Anterior cingulate cortex (tissue), 58 donors: ENCODE measurements around the gene TLE3.

Experiments
- DNase-seq, 58 donors: peaks; one replicate each; lab custom pipeline; 2025; lab: John Stamatoyannopoulos, UW

The TLE3 gene

DNA sequence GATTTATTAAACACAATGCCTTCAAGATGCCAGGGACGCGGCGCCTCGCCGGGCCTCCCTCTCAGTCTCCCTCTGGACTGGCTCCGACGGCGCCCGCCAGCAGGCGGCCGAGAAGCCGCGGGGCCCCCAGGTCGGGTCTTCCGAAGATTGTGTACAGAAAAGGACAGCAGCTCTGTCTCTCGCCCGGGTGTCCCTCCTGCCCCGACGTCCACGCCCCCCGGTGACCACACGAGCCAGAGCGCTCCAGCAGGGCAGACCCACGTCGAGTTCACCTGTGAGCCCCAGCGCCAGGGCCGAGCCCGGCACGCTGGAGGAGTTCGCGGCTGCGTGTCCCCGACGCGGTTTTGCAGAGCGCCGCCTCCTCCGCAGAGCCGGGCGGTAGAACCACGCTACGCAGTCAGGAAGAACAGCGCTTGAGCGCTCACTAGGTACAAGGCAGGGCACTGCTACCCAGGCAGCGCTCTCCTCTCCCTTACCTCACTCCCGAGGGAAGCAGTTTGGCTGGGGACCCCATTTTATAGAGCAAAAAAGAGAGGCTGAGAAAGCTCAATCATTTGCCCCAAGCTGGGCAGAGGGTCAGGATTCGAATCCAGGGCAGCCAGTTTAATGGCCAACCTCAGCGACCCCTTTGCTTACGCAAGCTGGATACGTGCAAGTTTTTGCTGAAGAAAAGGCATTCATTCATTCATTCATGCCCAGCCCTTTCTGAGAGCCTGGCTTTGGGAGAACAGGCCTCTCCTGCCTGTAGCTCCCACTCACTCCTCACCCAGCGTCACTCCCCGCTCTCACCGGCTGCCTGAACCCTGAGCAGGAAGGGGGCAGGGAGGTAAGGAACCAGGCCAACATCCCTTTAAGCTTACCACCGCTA lies 3.0 kb upstream of the TLE3 start:
- peak in 4 of 58 donors; percentile 16 to 46 (median 29) for DNase-seq

DNA sequence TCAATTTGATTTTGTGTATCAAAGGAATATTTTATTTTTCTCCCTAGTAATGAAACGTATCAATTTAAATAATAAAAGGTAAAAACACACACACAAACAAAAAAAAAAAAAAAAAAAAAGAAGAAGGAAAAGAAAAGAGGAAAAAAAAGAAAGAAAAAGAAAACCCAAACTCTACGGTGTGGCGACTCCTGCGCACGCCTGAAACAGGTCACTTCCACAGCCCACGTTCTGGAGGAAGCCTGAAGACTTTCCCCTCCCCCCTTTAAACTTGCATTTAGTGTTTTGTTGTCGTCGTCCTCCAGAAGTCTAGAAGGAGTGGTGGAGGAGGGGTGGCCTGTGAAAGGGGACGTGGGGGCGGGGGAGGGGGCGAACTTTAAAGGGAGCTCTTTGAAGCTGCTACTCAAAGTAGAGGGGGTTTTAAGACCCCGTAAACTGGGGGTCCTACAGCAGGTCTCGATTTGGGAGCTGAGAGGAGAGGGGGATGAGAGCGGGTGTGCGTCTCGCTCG lies 2.3 kb upstream of the TLE3 start:
- DNase-seq: no peak

DNA sequence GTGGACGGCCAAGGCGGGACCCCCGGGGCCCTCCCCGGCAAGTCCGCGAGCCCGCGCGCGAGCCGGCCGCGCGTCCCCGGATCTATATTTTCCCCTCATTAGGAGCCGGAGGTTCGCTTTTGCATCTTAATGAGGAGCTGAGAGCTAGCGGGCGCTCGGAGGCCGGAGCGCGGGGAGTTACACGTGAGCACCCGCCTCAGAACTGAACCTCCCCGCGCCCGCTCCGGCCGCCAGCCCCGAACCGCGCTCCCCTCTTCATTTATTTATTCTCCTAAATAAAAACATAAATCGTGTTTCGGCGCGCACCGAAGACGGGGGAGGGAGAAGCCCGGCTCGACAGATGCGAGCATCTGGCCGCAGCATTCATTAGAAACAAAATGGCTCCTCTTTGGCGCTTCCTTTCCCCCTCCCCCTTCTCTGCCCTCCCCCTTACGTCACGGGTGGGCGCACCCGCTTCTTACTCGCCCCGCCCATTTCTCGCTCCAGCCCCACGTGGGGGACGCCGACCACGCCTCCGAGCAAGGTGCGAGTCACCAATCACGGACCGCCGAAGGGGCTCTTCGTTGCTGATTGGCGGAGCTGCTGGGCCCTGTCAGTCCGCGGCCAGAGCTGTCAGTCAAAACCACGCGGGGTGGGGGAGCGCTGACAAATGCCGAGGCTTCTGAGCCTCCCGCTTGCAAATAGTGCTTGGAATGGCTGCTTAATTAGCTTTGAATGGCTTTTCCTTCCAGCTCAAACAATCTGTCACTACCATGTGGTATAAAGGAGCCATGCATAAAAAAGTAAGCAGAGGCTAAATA lies 1.6 kb upstream of the TLE3 start:
- peak; percentile 96 to 100 (median 100) for DNase-seq

DNA sequence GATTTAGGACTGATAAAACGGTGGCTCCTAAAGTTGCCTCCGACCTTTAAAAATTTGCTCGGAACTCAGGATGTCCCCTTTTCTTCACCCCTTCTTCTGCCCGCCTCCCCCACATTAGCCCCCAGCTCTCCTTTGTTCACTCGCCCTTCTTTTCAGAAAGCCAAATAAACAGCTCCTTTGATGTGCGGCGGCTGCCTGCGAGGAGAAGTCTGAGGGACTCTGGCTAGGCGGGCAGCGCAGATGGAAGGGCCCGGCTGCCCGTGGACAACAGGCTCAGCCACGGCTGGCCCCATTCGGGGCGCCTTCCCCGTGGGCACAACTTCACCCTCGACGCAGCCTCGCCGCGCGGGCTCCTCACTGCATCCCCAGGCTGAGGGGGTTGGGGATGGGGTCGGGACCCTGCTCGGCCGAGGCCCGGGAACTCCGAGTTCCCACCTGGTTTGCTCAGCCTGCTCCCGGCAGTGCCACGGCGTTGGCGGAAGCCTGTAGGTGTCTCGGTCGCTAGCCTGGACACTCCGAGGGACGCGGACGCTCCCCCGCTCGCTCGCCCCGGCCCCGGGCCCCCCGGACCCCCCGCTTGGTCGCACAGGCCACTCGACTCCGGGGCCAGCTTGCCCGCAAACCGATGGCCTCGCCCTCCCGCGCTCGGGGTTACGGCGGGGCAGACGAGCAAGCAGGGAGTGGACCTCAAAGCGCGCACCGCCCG lies 897 bp upstream of the TLE3 start:
- peak in 37 of 58 donors; percentile 25 to 79 (median 55) for DNase-seq

DNA sequence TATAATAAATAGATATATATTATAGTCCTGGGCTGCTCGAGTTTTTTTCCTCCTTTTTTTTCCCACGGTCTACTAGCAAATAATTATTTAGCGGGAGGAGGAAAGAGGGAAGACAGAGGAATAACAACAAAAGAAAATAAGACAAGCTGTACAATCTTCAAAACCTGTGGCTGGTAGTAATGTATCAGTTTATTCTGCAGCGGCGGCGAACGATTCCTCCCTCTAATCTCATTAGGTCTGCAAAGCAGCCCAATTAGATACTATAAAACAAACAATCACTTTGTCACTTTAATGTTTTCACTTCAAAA lies 390 bp upstream of the TLE3 start:
- peak in 2 of 58 donors; percentile 45 to 52 for DNase-seq

DNA sequence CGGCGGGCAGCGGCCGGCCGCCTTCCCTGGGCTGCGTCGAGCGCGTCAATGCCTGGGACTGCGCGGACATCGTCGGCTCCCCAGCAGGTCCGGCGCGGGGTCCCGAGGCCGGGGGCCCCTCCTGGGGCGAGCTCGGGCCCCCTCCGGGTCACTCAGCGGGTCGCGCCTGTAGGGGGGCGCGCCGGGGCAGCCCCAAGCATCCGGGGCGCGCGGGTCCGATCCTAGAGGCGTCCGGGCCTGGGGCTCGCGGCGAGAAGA lies 725 bp downstream of the TLE3 start:
- no peak for DNase-seq

DNA sequence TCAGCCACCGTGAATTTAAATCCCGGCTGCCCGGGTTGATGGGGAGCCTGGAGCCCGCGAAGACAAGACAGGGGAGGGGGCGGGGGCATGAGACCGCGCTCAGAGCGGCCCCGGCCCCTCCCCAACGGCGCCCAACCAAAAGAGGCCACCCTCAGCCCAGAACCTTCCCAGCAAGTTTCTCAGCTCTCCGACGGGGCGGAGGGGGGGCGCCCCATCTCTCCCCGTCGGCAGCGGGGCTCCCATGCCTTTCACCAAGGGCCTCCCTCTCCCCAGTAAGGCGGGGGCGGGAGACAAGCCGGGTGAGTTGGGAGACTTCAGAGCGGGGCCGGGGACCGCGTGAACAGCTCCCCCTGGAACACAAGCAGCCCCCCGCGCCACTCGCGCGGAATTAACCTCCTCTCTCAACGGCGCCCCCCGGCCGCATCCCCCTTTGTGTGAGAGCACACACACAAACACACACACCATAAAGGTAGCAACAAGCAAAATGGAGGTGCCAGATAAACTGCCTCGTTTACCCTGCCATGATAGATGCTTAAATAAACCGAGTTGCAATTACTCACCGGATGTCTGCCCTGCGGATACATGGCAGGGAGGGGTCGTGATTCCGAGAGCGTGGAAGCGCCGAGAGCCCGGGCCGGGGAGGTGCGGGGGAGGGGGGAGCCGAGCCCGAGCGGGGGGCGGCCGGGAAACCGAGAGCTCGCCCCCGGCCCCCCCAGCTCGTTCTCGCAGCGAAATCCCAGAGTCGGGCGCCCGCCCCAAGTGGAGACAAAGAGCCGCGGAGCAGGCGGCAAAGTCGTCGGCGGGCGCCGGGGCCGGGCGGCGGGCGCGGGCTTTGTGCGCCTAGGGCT lies 1.3 kb downstream of the TLE3 start:
- peak in 20 of 58 donors; percentile 14 to 60 (median 41) for DNase-seq

DNA sequence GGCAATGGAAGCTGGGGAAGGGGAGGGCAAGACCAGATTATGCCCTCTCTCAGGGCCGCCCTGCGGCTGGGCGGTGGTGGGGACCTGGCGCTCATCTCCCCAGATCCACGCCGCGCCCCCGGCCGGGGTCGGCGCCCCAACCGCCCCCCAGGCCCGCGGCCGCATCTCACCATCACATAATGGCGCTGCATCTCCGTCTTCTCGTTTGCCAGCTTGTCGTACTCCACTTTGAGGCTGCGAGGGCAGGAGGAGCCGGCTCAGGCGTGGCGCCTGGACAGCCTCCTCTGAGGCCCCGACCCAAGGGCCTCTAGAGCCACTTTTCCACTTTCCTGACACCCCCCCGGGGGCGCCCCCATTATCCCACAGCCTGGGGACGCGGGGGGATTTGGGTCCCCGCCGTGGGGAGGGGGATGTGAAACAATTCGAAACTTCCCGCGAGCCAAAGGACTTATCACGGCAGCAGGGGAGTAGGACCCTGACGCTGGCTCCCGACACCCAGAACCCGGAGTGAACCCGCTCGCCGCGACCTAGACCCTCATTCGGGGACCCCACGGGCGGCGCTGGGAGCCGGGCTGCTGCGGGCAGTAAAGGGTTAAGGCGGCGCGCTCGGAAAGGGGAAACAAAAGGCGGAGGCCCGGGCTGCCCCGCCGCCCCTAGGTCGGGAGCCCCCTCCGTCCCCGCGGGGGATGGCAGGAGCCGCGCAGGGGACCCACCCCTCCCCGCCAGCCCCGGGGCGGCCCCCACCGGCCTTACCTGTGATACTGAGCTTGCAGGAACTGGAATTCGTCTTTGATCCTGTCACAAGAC lies 2.1 kb downstream of the TLE3 start:
- peak in 5 of 58 donors; percentile 28 to 54 (median 52) for DNase-seq

DNA sequence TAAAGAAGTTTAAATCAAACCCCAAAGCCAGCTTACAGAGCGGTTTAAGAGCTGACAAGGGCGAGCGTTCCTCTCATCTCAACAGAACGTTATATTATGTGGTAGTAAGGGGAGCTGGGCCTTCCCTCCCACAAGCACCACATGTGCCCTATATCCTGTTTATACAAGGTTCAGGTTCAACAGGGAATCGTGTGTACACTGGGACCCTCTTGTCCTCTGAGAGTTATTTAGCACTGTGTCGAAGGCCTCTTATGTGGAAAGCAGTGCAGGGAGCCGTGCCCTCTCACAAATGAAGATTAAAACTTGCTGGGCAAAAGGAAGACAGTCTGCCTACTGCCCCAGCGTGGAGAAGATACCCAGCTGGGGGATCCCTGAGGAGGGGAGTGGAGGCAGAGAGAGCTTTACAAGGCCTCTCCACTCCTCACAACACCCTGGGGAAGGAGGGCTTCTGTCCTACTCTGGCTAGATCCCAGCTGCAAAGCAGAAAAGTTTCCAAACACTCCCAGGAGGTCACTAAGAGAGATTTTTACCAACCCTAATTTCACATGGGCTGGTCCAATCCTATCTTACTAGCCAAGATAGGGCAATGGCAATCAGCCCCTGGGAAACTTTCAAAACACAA lies 2.9 kb downstream of the TLE3 start:
- DNase-seq: no peak

DNA sequence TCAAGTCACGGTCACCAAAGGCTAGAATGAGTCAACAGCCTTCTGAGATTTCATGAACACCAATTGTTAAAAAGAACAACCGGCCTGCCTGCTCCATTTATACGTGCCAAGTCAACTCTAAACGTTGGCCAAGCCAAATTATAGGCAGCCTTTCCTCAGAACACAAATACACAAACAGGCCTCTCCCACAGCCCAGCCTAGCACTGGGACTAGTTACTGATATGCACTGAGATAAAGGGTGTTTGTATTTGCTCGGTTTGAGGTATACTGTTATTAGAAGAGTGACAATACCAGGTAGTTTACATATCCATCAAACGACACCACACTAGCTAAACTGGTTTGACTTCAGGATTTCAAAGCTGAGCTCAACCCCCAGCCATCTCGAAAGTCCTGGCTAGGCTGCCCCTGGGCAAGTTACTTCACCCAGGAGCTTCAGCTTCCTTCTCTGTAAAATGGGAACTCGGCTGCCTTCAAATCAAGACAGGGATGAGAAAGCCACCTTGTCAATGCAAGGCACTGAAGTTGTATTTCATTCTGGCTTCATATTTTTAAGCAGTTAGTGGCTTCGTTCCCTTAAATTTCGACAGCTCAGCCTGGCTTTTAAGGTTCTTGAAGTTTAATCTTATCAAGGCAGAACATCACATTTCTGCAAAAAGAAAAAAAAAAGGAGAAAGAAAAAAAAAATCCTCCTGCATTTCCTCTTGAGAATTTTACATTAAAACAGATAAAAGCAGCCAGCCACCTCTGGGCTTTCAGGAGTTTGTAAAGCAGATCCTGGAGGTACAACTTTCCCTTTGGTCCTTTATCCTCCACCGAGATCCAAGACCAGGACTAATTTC lies 4.0 kb downstream of the TLE3 start:
- peak in 4 of 58 donors; percentile 10 to 38 (median 20) for DNase-seq

DNA sequence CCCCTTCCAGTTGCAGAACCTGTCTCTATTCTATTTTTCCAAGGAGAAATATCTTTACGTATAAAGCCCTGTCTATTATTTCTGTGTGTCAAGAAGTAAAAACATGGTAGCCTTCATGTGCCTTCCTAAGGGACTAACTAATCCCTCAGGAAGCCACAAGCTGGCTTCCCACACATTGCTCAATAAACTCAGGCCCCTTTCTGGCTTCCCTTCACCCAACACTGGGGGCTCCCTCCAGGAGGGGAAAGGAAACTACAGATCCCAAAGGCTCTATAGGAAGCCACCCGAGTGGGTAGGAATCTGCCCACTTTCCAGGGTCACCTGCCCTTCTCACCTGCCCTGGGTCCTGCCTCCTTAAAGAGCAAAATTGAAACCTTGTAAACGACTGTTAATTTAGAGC lies 4.6 kb downstream of the TLE3 start:
- DNase-seq: no peak

DNA sequence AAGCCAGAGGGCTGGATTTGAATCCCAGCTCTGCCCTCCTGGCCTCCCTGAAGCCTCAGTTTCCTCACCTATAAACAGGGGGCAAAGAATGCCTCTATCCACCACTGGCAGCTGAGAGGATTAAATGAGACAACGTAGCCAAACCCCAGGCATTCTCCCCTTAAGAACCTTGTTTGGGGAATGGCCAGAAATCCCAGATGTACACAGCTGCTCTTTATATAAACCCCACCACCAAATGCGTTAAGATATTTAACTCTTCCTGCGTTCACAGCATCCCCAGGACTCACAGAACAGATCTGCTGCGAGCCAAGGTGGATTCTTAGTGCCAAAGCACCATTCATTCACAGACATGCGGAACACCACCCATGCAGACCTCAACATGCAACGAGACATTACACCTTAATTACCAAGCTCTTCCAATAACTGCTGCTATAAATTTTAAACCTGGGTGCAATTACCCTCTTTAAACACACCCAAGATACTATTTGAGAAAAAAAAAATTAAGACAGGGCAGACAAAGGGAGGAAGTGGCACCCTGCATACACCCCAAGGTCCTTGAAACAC lies 5.2 kb downstream of the TLE3 start:
- DNase-seq: no peak

DNA sequence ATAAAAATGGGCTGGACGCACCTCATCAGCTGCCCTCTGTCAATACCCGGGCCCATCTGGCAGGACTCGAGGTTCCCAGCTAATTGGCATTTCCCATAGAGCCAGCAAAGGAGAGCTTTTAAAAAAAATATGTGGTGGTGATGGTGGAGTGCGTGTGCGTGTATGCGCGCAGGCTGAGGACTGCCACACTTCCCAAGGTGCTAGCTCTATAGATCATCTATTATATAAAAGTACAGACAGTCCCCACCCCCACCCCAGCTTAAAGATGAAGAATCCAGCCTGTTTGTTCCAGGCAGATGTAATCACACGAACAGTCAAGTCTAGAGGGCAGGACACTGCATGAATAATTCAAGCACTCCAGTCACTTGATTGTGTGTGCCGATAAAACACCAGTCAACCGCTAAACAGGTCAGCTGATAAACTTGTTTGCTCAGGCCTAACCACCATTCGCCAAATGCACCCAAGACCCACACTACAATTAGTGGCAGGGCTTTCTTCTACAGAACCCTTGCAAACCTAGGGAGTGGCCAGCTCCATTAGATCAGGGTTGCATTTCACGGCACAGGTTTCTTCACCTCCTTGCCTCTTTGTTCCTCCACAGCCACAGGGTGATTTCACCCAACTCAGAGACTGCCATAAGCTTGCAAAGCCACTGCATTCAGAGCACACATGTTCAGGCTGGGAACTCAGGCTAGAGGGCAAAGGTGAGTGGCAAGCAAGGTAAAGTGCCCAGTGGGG lies 5.8 kb downstream of the TLE3 start:
- peak in 23 of 58 donors; percentile 14 to 70 (median 35) for DNase-seq

DNA sequence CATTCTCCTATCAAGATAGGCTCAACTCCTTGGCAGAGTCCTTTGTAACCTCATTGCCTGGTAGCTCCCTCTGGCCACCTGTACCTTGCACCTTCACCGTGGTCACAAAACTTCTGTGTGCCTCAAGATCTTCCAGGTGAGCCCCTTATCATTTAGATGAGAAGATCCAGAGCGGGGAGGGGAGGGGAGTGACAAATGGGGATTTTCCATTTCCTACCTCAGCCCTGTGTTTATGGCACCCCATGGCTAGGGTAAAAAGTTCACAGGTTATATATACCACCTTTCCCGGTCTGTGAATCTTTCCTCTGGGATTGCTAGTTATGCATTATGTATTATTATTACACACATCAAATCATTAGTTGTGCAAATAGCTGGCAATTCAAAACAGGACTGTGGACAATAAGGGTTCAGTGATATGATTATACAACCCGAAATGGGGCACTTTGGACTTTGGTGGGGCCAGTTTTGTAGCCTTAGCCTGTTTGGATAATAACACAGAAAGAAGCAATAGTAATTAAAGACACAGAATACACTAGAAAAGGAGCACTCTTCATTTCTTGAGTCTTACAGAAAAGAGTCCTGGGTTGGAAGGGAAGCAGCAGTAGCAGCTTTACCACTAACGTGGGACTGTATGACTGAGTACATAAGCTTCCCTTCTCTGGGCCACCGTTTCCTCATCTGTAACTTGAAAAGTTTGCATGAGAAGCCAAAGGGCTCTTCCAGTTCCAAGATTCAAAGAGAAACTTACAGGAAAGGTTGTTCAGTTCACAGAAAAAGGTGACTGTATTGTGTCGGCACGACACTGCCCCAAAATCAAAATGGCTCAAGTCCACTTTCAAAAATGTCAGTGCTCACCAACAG lies 7.1 kb downstream of the TLE3 start:
- DNase-seq: no peak

DNA sequence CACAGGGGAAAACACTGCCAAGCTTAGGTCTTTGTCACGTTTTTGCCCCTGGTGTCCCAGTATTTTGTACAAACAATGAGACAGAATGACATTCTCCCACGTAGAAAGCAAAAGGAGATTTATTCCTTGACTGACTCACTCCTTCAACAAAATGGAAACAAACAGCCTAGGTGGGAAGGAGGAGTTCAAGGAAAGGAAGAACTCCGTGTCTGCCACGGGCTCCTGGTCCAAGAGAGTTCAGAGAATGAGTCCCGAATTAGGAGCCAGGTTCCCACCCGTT lies 8.1 kb downstream of the TLE3 start:
- DNase-seq: no peak
